ENCODE data around the gene KAT6B. TPM values are rescaled to one million over a fixed set of nuclear protein-coding genes. Genes with fewer than 3 reads are reported as not detected.

Gene KAT6B
- total and polyA plus RNA-seq, 2 experiments from 2014 or later, result 7.7 to 12.4 TPM

DNA sequence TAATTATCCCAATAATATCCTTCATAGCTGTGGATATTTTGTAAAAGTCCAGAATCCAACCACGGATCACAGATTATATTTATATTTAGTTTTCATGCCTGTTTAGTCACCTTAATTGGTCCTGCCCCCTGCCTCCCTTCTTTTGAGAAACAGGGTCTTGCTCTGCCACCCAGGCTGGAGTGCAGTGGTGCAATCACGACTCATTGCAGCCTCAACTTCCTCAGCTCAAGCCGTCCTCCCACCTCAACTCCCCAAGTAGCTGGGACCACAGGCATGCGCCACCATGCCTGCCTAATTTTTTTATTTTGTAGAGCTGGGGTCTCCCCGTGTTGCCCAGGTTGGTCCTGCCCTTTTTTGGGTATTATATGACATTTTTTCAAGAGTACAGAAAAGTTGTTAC lies 129.4 kb downstream of the KAT6B start:
- Histone ChIP-seq H3K4me2 (ENCODE audit: unreplicated experiment) (no peak overlapping the region), H3K9me3 (ENCODE audit: low read depth) (no peaks in the 10 kb centered on the region), H2AFZ (no peak overlapping the region), H3K4me3 (no peak overlapping the region), H3K36me3 (ENCODE audit: low read depth) (no peaks in the 10 kb centered on the region), H4K20me1 (ENCODE audit: insufficient read depth) (no peaks in the 10 kb centered on the region), H3K27ac (no peak overlapping the region), H3K9me2 (ENCODE audit: insufficient read depth) (no peaks in the 10 kb centered on the region), H3F3A (ENCODE audit: insufficient read depth) (peaks cover under 1% of the 10 kb centered on the region; the same call in 1 of the 2 replicates), H3K4me1 (ENCODE audit: insufficient read depth) (peaks cover 8% of the 10 kb centered on the region; the same call in 1 of the 2 replicates), H3K9ac (no peak overlapping the region), H3K79me2 (ENCODE audit: insufficient read depth) (peaks cover 59% of the 10 kb centered on the region), H3K27me3 (replicated peaks; ENCODE audit: insufficient read depth) (no peaks in the 10 kb centered on the region)
- in situ Hi-C loops (cut with MboI), result no loop called here
- no peak for TF ChIP-seq EZH2 (IDR thresholded peaks at IDR 0.05; ENCODE audit: insufficient read depth, poor library complexity, severe bottlenecking)
- TF ChIP-seq EZH2phosphoT487 (IDR thresholded peaks at IDR 0.05; ENCODE audit: insufficient read depth, low read depth), result no peak
- DNase-seq, result no peak
- 82 to 84% methylated on average over 5 of the region's 5 CpGs for WGBS, 2 experiments (ENCODE audit: low coverage in 1 of 2, low lambda C conversion rate in 2 of 2, missing lambda C conversion rate in 2 of 2)

DNA sequence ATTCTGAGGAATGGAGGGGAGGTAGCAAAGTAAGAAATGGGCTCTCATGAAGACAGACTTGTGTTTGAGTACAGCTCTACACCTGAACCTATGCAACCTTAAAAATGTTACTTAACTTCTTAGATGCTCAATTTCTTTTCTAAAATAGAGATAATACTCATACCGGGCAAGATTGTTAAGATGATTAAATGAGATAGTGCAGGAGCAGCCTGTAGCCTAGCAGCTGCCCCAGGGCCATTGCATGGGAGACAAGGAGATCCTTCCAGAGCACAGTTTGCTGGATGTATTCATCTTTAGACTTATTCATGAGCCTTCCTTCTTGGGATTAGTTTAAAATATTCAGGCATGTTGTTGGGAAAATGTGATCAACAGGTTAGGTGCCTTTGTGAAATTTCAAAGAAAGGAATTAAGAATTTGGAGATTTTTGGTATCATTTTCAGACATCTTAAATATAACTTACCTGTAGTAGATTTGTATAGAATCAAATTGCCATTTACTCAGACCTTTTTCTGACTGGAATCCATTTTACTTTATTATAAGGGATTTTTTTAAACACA lies 130.2 kb downstream of the KAT6B start:
- in situ Hi-C loops (cut with MboI), result no loop called here
- 97 to 100% methylated on average over 1 of the region's 1 CpG for WGBS, 2 experiments (ENCODE audit: low coverage in 1 of 2, low lambda C conversion rate in 2 of 2, missing lambda C conversion rate in 2 of 2)
- Histone ChIP-seq H3K9me2 (ENCODE audit: insufficient read depth) (no peaks in the 10 kb centered on the region), H2AFZ (no peak overlapping the region), H3K4me1 (ENCODE audit: insufficient read depth) (peaks cover 8% of the 10 kb centered on the region; the same call in 1 of the 2 replicates), H3K9ac (peak overlapping the region; percentile 35), H4K20me1 (ENCODE audit: insufficient read depth) (no peaks in the 10 kb centered on the region), H3K4me2 (ENCODE audit: unreplicated experiment) (peak overlapping the region; percentile 78), H3K4me3 (peak overlapping the region; percentile 55), H3K27ac (no peak overlapping the region), H3K27me3 (replicated peaks; ENCODE audit: insufficient read depth) (no peaks in the 10 kb centered on the region), H3K79me2 (ENCODE audit: insufficient read depth) (peaks cover 51% of the 10 kb centered on the region), H3K9me3 (ENCODE audit: low read depth) (no peaks in the 10 kb centered on the region), H3K36me3 (ENCODE audit: low read depth) (no peaks in the 10 kb centered on the region), H3F3A (ENCODE audit: insufficient read depth) (no peaks in the 10 kb centered on the region)
- TF ChIP-seq EZH2phosphoT487 (IDR thresholded peaks at IDR 0.05; ENCODE audit: insufficient read depth, low read depth) (no peak), EZH2 (IDR thresholded peaks at IDR 0.05; ENCODE audit: insufficient read depth, poor library complexity, severe bottlenecking) (no peak)
- no peak for DNase-seq

DNA sequence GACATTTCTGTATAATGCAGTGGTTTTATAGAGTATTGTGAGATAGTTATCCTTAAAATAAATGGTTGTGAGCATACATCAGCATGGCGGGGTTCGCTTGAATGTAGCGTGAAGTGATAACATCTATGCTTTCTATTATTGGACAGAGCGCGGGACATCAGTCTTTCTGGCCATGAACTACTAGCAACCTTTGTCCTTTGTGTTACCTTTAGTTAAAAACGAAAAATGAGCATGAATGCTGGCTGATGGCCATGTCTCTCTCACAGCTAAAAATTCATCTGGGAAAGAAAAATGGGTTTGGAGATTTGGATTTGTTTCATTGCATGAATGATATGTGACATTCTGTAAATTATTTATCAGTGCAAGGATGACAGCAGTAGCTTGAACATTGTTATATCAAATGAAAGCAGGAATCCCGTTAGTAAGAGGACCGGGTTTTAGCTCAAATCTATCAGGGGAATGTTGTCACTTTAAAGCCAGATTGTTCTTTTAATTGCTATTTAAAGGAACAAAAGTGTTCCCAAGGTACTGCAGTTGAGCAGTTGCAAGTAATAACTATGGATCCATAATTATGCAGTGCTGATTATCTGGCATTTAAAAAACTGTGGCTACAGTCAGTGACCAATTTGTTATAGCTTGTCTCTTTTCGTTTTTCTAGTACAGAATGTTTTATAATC lies 131.0 kb downstream of the KAT6B start:
- H3K4me2 ChIP-seq (ENCODE audit: unreplicated experiment), result peak overlapping the region; percentile 78

DNA sequence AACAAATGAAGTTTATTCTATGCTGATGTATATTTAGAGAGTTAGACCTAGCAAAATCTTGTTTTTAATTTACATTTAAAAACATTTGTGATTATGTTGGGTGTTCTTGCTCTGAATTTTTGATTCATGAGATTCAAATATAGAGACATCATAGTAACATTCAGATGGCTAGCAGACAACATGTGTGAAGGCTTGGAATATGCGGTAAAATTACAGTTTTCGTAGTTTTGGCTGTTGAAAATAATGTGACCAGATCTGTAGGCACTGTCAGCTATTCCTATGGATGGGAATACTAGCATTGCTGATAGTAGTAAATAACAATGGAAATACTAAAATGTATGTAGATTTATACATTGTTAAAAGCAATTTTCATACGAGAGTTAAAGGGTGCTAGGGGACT lies 131.9 kb downstream of the KAT6B start:
- no peak for TF ChIP-seq EZH2 (IDR thresholded peaks at IDR 0.05; ENCODE audit: insufficient read depth, poor library complexity, severe bottlenecking)
- no peak for TF ChIP-seq EZH2phosphoT487 (IDR thresholded peaks at IDR 0.05; ENCODE audit: insufficient read depth, low read depth)

More for the DNA sequence above, 131.0 kb downstream of the KAT6B start:
- H3K9me3 ChIP-seq (ENCODE audit: low read depth), result no peaks in the 10 kb centered on the region
- peaks cover 8% of the 10 kb centered on the region; the same call in 1 of the 2 replicates for H3K4me1 ChIP-seq (ENCODE audit: insufficient read depth)
- TF ChIP-seq EZH2 (IDR thresholded peaks at IDR 0.05; ENCODE audit: insufficient read depth, poor library complexity, severe bottlenecking) (no peak), EZH2phosphoT487 (IDR thresholded peaks at IDR 0.05; ENCODE audit: insufficient read depth, low read depth) (no peak)
- H3K27me3 ChIP-seq (replicated peaks; ENCODE audit: insufficient read depth), result no peaks in the 10 kb centered on the region
- no peaks in the 10 kb centered on the region for H3K36me3 ChIP-seq (ENCODE audit: low read depth)
- no peak overlapping the region for H3K27ac ChIP-seq
- peak; percentile 26 for DNase-seq
- peak overlapping the region; percentile 35 for H3K9ac ChIP-seq
- H2AFZ ChIP-seq, result no peak overlapping the region
- H3K79me2 ChIP-seq (ENCODE audit: insufficient read depth), result peaks cover 49% of the 10 kb centered on the region
- WGBS, 2 experiments (ENCODE audit: low coverage in 1 of 2, low lambda C conversion rate in 2 of 2, missing lambda C conversion rate in 2 of 2), result 22 to 25% methylated on average over 9 of the region's 9 CpGs
- H3K9me2 ChIP-seq (ENCODE audit: insufficient read depth), result no peaks in the 10 kb centered on the region
- H3F3A ChIP-seq (ENCODE audit: insufficient read depth), result no peaks in the 10 kb centered on the region
- peak overlapping the region; percentile 55 for H3K4me3 ChIP-seq
- no peaks in the 10 kb centered on the region for H4K20me1 ChIP-seq (ENCODE audit: insufficient read depth)
- in situ Hi-C loops (cut with MboI), result no loop called here

More for the DNA sequence above, 131.9 kb downstream of the KAT6B start:
- Histone ChIP-seq H3K4me2 (ENCODE audit: unreplicated experiment) (no peak overlapping the region), H3K4me1 (ENCODE audit: insufficient read depth) (peaks cover 8% of the 10 kb centered on the region; the same call in 1 of the 2 replicates), H2AFZ (no peak overlapping the region), H3K27me3 (replicated peaks; ENCODE audit: insufficient read depth) (no peaks in the 10 kb centered on the region), H3K9me3 (ENCODE audit: low read depth) (no peaks in the 10 kb centered on the region), H3K9ac (no peak overlapping the region), H3K36me3 (ENCODE audit: low read depth) (no peaks in the 10 kb centered on the region), H3F3A (ENCODE audit: insufficient read depth) (no peaks in the 10 kb centered on the region), H3K4me3 (no peak overlapping the region), H3K79me2 (ENCODE audit: insufficient read depth) (peaks cover 43% of the 10 kb centered on the region), H3K27ac (no peak overlapping the region), H3K9me2 (ENCODE audit: insufficient read depth) (no peaks in the 10 kb centered on the region), H4K20me1 (ENCODE audit: insufficient read depth) (no peaks in the 10 kb centered on the region)
- WGBS, 2 experiments (ENCODE audit: low coverage in 1 of 2, low lambda C conversion rate in 2 of 2, missing lambda C conversion rate in 2 of 2), result 96 to 98% methylated on average over 3 of the region's 3 CpGs
- in situ Hi-C loops (cut with MboI), result no loop called here
- no peak for DNase-seq
